ENCODE measurements around the gene CDH2.

- TF ChIP-seq CTCF (IDR thresholded peaks at IDR 0.05 in 8 of 11, conservative IDR thresholded peaks at IDR 0.05 in 3 of 11) (no peak), POLR2AphosphoS5 (IDR thresholded peaks at IDR 0.05) (no peak)
Measured at GRCh38 chr18:27950648-27951228, 226.2 kb downstream of the CDH2 start.
